Measurements from ENCODE around the gene KRT80. TPM values are rescaled to one million over a fixed set of nuclear protein-coding genes. Genes with fewer than 3 reads are reported as not detected.

The KRT80 gene
- total RNA-seq, 4 donors from 2014 or later, result not detected

GRCh38 chr12:52142431-52142830 lies 49.4 kb downstream of the KRT80 start:
- TF ChIP-seq, protein P1, sequence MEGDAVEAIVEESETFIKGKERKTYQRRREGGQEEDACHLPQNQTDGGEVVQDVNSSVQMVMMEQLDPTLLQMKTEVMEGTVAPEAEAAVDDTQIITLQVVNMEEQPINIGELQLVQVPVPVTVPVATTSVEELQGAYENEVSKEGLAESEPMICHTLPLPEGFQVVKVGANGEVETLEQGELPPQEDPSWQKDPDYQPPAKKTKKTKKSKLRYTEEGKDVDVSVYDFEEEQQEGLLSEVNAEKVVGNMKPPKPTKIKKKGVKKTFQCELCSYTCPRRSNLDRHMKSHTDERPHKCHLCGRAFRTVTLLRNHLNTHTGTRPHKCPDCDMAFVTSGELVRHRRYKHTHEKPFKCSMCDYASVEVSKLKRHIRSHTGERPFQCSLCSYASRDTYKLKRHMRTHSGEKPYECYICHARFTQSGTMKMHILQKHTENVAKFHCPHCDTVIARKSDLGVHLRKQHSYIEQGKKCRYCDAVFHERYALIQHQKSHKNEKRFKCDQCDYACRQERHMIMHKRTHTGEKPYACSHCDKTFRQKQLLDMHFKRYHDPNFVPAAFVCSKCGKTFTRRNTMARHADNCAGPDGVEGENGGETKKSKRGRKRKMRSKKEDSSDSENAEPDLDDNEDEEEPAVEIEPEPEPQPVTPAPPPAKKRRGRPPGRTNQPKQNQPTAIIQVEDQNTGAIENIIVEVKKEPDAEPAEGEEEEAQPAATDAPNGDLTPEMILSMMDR (IDR thresholded peaks at IDR 0.05; ENCODE audit: low read depth), result no peak

DNA sequence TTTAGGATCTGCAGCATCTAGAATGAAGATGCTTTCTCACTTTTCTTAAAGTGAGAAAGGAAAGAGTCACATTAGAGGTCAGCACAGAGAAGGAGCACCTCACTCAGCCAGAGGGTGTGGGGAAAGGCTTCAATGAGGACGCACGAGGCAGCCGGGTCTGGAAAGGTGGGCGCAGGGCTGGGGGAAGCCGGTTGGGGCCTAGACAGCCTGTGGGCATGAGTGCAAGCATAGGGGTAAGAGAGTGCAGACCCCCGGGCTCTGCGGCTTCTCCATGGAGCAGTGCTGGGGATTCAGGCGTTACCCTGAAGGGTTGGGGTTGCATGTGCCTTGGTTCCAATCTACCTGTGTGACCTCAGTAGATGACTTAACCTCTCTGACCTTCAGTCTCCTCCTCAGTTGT lies 49.9 kb downstream of the KRT80 start:
- TF ChIP-seq, protein P1 (IDR thresholded peaks at IDR 0.05; ENCODE audit: low read depth), result no peak

DNA sequence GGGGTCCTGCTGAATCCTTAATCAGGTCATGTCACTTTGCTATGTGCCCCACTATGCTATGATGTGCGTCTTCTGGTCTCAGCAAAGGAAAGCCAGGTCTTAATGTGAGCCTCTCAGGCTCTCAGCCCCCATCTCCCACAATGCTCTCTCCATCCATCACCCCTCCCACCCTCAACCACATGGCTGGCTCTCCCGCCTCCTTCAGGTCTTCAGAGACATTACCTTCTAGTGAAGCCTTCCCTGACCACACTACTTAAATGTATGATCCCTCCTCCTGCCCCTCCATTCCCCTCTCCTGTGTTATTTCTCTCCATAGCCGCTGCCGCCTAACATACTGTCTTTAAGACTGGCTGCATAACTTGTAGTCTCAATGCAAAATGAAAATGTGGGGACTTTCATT lies 50.5 kb downstream of the KRT80 start:
- TF ChIP-seq, protein P1 (IDR thresholded peaks at IDR 0.05; ENCODE audit: low read depth), result no peak

DNA sequence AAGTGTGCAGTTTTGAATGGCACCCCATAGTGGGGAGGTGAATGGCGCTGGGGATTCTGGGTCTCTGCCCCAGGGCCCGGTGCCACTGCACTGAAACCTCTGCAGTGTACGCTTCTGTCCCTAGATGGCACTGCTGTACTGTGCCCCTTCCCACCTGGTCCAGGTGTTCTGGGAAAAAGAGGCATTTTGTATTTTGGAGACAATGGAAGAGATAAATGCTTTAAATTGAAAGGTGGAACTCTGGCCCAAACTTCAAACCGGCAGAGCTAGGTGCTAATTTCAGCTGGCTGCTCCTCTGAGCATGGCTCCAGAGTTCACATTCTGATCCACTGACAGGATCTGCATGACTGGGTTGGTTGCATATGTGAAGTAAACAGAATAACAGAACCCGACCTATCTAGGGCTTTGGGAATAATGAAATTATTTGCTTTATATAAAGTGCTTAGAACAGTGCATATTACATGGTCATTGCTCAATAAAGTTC lies 52.2 kb downstream of the KRT80 start:
- TF ChIP-seq, protein P1 (IDR thresholded peaks at IDR 0.05; ENCODE audit: low read depth), result no peak

- TF ChIP-seq, protein P1 (IDR thresholded peaks at IDR 0.05; ENCODE audit: low read depth), result no peak
These were observed 52.7 kb downstream of the KRT80 start for GRCh38 chr12:52139147-52139546.

DNA sequence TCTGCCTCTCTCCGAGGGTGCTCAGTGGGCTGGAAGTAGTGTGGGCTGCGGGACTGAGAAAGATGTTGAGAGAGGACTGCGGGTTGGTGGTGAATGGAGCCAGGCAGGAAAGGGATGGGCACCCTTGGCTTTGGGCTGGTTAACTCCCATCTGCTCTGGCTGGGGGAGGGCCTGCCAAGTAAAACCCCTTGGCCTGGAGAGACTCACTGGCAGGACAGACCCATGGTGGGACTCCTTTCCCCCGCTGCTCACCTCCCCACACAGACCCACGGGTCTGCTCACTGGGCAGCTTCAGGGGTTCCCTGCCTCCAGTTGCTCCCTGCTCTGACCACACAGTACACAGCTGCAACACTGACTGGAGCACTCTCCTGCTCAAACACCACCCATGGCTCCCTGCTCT lies 54.1 kb downstream of the KRT80 start:
- TF ChIP-seq, protein P1 (IDR thresholded peaks at IDR 0.05; ENCODE audit: low read depth), result no peak

- TF ChIP-seq, protein P1 (IDR thresholded peaks at IDR 0.05; ENCODE audit: low read depth), result no peak
These were observed 59.1 kb downstream of the KRT80 start for GRCh38 chr12:52132754-52133161.
